ENCODE results near the gene TULP1. TPM values are rescaled to one million over a fixed set of nuclear protein-coding genes. Genes with fewer than 3 reads are reported as not detected.

Gene TULP1
- total RNA-seq, 3 donors from 2014 or later = not detected

DNA sequence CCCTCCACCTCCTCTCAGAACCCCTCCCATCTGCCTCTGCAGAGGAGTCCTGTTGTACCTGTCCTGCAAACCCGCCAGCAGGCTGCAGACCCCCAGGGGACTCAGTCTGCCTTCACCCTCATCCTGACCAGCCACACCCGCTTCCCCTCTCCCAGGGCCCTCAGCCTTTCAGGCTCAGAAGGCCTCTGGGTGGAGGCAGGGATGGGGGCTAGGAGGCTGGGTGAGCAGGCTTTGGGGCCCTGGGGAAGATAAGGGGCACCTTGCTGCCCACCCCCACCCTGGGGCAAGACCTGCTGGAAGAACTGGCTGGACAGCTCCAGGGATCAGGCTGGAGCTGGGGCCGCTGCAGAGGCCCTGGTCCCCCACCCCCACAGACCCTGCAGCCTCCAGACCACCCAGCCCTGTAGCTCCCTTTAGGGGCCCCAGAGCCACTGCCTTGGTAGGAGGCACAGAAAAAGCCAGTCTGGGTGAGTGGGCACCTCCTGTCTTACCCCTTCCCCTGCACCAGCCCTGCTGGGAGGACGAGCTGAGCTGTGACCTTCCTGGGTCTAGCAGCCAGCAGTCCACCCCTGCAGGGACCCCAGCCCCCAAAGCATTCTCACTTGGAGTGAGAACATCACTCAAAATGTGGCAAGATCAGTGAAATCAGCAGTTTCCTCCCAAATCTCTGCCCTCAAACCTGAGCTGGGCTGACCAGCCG, 21.0 kb downstream of the TULP1 start:
- intact Hi-C loops (cut with DNase I, micrococcal nuclease) = no loop called here
- H3K4me3 ChIP-seq = no peak overlapping the region

DNA sequence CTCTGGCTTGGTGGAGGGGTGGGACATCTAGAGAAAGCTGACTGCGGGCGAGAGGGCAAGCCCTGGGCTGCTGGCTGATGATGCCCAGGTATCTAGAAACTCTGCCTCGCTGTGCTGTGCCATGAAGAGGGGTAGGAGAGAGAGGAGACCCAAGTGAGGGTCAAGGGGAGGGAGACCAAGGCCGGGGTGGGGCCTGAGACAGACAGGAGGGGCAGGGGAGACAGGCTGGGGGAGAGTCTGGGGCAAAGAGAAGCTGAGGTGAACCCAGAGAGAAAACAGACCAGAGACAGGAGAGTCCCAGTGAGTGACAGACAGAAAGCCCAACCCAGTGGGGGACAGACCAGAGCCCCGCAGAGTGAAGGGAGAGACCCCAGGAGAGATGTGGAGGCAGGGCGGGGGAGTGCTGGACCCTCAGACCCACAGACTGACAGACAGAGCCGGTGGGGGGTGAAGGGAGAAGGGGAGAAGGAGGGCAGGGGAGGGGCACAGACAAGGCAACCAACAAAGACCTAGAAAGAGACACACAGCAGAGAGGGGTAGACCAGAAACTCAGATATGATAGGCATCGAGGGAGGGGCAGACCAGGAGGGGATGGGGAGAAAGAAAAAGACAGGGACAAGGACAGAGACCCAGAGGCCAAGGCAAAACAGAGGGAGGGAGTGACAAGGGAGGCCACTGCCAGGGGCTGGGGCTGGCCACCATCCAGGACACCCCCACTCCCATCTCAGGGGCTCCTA, 21.7 kb downstream of the TULP1 start:
- H3K36me3 ChIP-seq (ENCODE audit: low read depth) = no peaks in the 10 kb centered on the region
- no peak for DNase-seq

More for the DNA sequence above, 21.0 kb downstream of the TULP1 start:
- TF ChIP-seq, protein P1, sequence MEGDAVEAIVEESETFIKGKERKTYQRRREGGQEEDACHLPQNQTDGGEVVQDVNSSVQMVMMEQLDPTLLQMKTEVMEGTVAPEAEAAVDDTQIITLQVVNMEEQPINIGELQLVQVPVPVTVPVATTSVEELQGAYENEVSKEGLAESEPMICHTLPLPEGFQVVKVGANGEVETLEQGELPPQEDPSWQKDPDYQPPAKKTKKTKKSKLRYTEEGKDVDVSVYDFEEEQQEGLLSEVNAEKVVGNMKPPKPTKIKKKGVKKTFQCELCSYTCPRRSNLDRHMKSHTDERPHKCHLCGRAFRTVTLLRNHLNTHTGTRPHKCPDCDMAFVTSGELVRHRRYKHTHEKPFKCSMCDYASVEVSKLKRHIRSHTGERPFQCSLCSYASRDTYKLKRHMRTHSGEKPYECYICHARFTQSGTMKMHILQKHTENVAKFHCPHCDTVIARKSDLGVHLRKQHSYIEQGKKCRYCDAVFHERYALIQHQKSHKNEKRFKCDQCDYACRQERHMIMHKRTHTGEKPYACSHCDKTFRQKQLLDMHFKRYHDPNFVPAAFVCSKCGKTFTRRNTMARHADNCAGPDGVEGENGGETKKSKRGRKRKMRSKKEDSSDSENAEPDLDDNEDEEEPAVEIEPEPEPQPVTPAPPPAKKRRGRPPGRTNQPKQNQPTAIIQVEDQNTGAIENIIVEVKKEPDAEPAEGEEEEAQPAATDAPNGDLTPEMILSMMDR (IDR thresholded peaks at IDR 0.05) = no peak
- H3K9me3 ChIP-seq = no peaks in the 10 kb centered on the region
- ATAC-seq (no peak), DNase-seq (no peak)
- peaks cover 52% of the 10 kb centered on the region for H3K4me1 ChIP-seq (ENCODE audit: low read depth)
- no peaks in the 10 kb centered on the region for H3K36me3 ChIP-seq (ENCODE audit: low read depth)

DNA sequence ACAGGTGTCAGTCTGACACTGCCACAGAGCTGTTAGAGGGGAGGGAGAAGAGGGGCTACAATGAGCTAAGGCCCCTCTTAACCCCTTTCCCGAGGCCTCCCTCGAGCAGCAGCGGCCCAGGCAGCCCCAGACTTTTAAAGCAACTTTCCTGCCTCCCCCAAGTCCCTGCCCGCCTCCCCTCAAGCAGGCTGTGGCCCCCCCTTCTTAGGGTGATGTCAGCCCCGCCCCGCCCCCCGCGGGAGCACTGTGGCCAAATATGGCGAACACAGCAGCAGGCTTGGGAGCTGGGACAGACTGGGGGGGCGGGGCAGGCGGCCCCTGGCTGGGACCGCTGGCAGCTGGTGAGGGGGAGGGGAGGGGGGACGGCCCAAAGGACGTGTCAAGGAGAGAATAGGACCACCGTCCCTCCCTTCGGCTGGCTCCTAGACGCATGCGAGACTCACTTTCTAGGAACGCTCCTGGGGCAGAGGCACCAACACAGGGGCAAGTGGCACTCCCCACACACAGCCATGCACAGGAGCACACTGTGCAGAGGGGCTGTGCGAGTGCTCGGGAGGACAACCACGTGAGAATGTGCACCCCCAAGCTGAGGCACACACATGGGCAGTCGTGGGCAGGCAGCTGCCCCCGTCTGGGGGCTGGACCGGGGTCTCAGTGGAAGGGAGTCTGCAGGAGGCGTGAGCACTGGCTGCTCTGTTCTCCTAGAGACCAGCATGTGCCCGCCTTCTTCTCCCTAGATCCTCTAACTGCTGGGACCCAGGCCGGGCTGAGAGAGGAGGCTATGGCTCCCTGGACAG, 22.5 kb downstream of the TULP1 start:
- TF ChIP-seq, protein P1 (IDR thresholded peaks at IDR 0.05) = no peak
- Histone ChIP-seq H3K4me1 (ENCODE audit: low read depth) (peaks cover 51% of the 10 kb centered on the region), H3K36me3 (ENCODE audit: low read depth) (no peaks in the 10 kb centered on the region), H3K4me3 (no peak overlapping the region), H3K9me3 (no peaks in the 10 kb centered on the region)
- DNase-seq (peak; percentile 66 to 80 (median 76)), ATAC-seq (no peak)
- intact Hi-C loops (cut with DNase I, micrococcal nuclease) = no loop called here

More for the DNA sequence above, 21.7 kb downstream of the TULP1 start:
- Histone ChIP-seq H3K9me3 (no peaks in the 10 kb centered on the region), H3K4me3 (no peak overlapping the region), H3K4me1 (ENCODE audit: low read depth) (peaks cover 55% of the 10 kb centered on the region)
- intact Hi-C loops (cut with DNase I, micrococcal nuclease) = no loop called here
- TF ChIP-seq, protein P1 (IDR thresholded peaks at IDR 0.05) = no peak
- ATAC-seq = no peak

DNA sequence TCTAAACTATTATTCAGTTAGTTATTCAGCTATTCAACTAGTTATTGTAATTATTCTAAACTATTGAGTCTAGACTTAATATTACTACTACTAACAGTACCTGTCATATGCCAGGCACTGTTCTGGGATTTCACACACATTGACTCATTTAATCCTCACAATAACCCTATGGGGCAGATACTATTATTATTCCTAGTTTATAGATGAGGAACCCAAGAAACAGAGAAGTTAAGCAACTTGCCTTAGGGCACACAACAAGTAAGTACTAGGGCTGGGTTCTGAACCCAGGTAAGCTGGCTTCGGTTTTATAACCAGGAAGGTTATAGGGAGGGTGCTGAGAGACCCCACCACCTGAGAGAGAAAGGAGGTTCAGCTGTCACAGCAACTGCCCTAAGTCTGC, 23.6 kb downstream of the TULP1 start:
- DNase-seq (no peak), ATAC-seq (no peak)
- H3K9me3 ChIP-seq = no peaks in the 10 kb centered on the region
- H3K4me3 ChIP-seq = no peak overlapping the region
- no peaks in the 10 kb centered on the region for H3K36me3 ChIP-seq (ENCODE audit: low read depth)
- TF ChIP-seq, protein P1 (IDR thresholded peaks at IDR 0.05) = no peak
- peaks cover 44% of the 10 kb centered on the region for H3K4me1 ChIP-seq (ENCODE audit: low read depth)
- intact Hi-C loops (cut with DNase I, micrococcal nuclease) = no loop called here

DNA sequence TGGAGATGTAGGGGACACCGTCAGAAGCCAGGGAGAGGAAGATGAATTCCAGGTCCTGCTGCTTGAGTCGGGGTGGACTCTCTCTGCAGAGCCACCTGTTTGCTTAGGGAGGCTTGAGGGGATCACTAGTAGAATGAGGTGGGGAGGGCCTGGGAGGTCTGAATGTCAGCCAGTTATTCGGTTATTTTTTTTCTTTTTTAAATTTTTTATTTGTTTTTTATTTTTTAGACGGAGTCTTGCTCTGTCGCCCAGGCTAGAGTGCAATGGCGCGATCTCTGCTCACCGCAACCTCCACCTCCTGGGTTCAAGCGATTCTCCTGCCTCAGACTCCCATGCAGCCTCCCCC, 24.2 kb downstream of the TULP1 start:
- Histone ChIP-seq H3K4me3 (no peak overlapping the region), H3K9me3 (no peaks in the 10 kb centered on the region), H3K4me1 (ENCODE audit: low read depth) (peaks cover 43% of the 10 kb centered on the region), H3K36me3 (ENCODE audit: low read depth) (no peaks in the 10 kb centered on the region)
- DNase-seq (no peak), ATAC-seq (no peak)
- TF ChIP-seq, protein P1 (IDR thresholded peaks at IDR 0.05) = no peak
- intact Hi-C loops (cut with DNase I, micrococcal nuclease) = no loop called here

All from mucosa of descending colon (tissue), 3 donors.